Panc1 (cell line): ENCODE measurements around the gene MACROD2. TPM values are rescaled to one million over a fixed set of nuclear protein-coding genes. Genes with fewer than 3 reads are reported as not detected.

Experiments
- ATAC-seq: fragments of 200-7000 bp; cut with Tn5 transposase; 2 replicates; pipeline ENCODE4 v1.9.1; 2020; ENCODE audit warnings: mild to moderate bottlenecking, moderate library complexity
- BruUV-seq: library from RNA; stranded (reverse); fragments of 400-500 nt; replicated peaks from 2 replicates; lab custom pipeline; 2021; lab: Mats Ljungman, UMichigan
- CTCF ChIA-PET: fragments of 300-600 bp; sonication (Branson Sonifier 250); formaldehyde crosslinking; loops from one replicate; lab custom pipeline; 2022; ENCODE audit warnings: antibody characterized with exemption; lab: Charles Lee
- POLR2A ChIA-PET: fragments of 300-600 bp; sonication (Branson Sonifier 250); formaldehyde crosslinking; loops from one replicate; lab custom pipeline; 2022; ENCODE audit warnings: antibody characterized with exemption; lab: Charles Lee
- DNase-seq: peaks from one replicate; pipeline ENCODE4 v3.0.0-alpha.2; 2010; ENCODE audit warnings: low read depth, low spot score
- H3K27ac ChIP-seq: 2 replicates; pipeline ENCODE4 v1.5.1; 2011; ENCODE audit warnings: mild to moderate bottlenecking, low read length, inconsistent platforms
- H3K27me3 ChIP-seq: fragments of 200-500 bp; sonication (Bioruptor generic); 2 replicates; pipeline ENCODE4 v1.6.0; 2014; ENCODE audit warnings: low read length, inconsistent platforms; ENCODE audit not compliant: control insufficient read depth, insufficient read depth
- H3K36me3 ChIP-seq: fragments of 200-500 bp; sonication (Bioruptor generic); 2 replicates; pipeline ENCODE4 v1.5.1; 2014; ENCODE audit warnings: inconsistent platforms, mild to moderate bottlenecking, low read length, moderate library complexity; ENCODE audit not compliant: control insufficient read depth, insufficient read depth
- H3K4me1 ChIP-seq: 2 replicates; pipeline ENCODE4 v1.5.1; 2011; ENCODE audit warnings: inconsistent platforms, mild to moderate bottlenecking, low read length, moderate library complexity; ENCODE audit not compliant: control insufficient read depth, insufficient read depth
- H3K4me3 ChIP-seq, 2 experiments: 2 replicates each; pipeline ENCODE4 v1.5.1; 2011 to 2012; ENCODE audit warnings: low read depth in 2 of 2, low read length in 2 of 2, mild to moderate bottlenecking in 2 of 2, inconsistent platforms in 1 of 2, moderate library complexity in 1 of 2
- H3K9me3 ChIP-seq: fragments of 200-500 bp; sonication (Bioruptor generic); 2 replicates; pipeline ENCODE4 v1.5.1; 2014; ENCODE audit warnings: low read depth, mild to moderate bottlenecking, inconsistent platforms, low read length, moderate library complexity; ENCODE audit not compliant: control insufficient read depth, insufficient read depth
- POLR2AphosphoS5 ChIP-seq: IDR thresholded peaks from 2 replicates; pipeline ENCODE4 v1.6.1; 2012; ENCODE audit warnings: mild to moderate bottlenecking, low read depth, low read length, moderate library complexity
- SIN3A ChIP-seq: IDR thresholded peaks from 2 replicates; pipeline ENCODE4 v1.6.1; 2012; ENCODE audit warnings: low read depth, mild to moderate bottlenecking, low read length, moderate library complexity, borderline replicate concordance; ENCODE audit not compliant: insufficient read depth
- TCF7L2 ChIP-seq: IDR thresholded peaks from 2 replicates; pipeline ENCODE4 v1.6.1; 2011; ENCODE audit warnings: mild to moderate bottlenecking, low read depth, low read length, inconsistent platforms
- in situ Hi-C: cut with HindIII; loops from 2 replicates; pipeline ENCODE4 v1.10.0; 2016; ENCODE audit warnings: low sequenced_read_pairs, low pct_unique_long_range_greater_than_20kb
- intact Hi-C: fragments of 100-400 bp; cut with micrococcal nuclease; formaldehyde crosslinking; loops from one replicate; pipeline ENCODE4 v1.10.0; 2022; ENCODE audit not compliant: unreplicated experiment
- total RNA-seq: library from RNA; stranded (reverse); gene quantifications from one replicate; pipeline ENCODE4 v1.2.1, GENCODE V29; 2021; ENCODE audit not compliant: unreplicated experiment
- TF ChIP-seq, protein P1 (sequence below), 2 experiments: IDR thresholded peaks; 2 replicates each; pipeline ENCODE4 v1.6.1; 2011 to 2012; ENCODE audit warnings: low read depth in 2 of 2, control low read depth in 1 of 2, low read length in 1 of 2, mild to moderate bottlenecking in 1 of 2, moderate library complexity in 1 of 2; ENCODE audit not compliant: insufficient read depth in 1 of 2
- TF ChIP-seq, protein P2 (sequence below): fragments of 450-650 bp; IDR thresholded peaks from 2 replicates; pipeline ENCODE4 v1.5.1; 2017; ENCODE audit warnings: mild to moderate bottlenecking

The MACROD2 gene
- total RNA-seq, 1 experiment from 2014 or later = 1.2 TPM

DNA sequence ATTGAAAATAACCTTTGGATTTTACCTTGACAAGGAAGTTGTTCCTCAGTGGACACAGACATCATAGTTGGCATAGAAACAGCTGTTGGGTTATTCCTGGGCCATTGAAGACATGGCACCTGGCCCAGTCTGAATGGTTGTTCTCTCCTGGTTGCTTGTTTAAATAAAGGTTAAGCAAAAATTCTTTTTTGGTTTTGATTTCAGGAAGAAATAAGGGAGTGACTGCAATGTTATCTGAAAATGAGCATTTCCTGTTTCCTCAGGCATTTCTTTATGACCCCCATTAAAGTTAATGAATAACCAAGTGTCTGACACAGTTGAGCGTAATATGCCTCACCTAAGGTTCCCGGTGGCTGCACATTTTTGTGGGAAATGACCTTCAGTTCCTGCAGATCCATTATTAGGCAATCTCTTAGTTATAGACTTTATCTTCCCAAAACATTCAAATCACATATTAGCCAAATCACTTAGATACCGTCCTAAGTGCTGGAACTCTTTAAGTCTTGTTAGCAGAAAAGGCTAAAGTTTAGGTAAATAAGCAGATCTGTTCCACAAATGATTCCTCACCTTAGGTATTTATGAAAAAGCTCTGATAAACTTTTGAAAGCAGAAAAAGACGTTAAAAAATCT is 990.8 kb downstream of the MACROD2 start:
- no peak overlapping the region for H3K4me3 ChIP-seq
- TF ChIP-seq POLR2AphosphoS5 (no peak), SIN3A (no peak), TCF7L2 (no peak)
- TF ChIP-seq, protein P1, sequence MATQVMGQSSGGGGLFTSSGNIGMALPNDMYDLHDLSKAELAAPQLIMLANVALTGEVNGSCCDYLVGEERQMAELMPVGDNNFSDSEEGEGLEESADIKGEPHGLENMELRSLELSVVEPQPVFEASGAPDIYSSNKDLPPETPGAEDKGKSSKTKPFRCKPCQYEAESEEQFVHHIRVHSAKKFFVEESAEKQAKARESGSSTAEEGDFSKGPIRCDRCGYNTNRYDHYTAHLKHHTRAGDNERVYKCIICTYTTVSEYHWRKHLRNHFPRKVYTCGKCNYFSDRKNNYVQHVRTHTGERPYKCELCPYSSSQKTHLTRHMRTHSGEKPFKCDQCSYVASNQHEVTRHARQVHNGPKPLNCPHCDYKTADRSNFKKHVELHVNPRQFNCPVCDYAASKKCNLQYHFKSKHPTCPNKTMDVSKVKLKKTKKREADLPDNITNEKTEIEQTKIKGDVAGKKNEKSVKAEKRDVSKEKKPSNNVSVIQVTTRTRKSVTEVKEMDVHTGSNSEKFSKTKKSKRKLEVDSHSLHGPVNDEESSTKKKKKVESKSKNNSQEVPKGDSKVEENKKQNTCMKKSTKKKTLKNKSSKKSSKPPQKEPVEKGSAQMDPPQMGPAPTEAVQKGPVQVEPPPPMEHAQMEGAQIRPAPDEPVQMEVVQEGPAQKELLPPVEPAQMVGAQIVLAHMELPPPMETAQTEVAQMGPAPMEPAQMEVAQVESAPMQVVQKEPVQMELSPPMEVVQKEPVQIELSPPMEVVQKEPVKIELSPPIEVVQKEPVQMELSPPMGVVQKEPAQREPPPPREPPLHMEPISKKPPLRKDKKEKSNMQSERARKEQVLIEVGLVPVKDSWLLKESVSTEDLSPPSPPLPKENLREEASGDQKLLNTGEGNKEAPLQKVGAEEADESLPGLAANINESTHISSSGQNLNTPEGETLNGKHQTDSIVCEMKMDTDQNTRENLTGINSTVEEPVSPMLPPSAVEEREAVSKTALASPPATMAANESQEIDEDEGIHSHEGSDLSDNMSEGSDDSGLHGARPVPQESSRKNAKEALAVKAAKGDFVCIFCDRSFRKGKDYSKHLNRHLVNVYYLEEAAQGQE (IDR thresholded peaks at IDR 0.05; ENCODE audit: insufficient read depth in 1 of 2, low read depth in 2 of 2, low read length in 1 of 2) = no peak
- TF ChIP-seq, protein P2, sequence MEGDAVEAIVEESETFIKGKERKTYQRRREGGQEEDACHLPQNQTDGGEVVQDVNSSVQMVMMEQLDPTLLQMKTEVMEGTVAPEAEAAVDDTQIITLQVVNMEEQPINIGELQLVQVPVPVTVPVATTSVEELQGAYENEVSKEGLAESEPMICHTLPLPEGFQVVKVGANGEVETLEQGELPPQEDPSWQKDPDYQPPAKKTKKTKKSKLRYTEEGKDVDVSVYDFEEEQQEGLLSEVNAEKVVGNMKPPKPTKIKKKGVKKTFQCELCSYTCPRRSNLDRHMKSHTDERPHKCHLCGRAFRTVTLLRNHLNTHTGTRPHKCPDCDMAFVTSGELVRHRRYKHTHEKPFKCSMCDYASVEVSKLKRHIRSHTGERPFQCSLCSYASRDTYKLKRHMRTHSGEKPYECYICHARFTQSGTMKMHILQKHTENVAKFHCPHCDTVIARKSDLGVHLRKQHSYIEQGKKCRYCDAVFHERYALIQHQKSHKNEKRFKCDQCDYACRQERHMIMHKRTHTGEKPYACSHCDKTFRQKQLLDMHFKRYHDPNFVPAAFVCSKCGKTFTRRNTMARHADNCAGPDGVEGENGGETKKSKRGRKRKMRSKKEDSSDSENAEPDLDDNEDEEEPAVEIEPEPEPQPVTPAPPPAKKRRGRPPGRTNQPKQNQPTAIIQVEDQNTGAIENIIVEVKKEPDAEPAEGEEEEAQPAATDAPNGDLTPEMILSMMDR = no peak
- ChIA-PET POLR2A (no interaction called here), CTCF (no interaction called here)
- no TSS peak for BruUV-seq
- ATAC-seq = no peak
- H3K27me3 ChIP-seq = no peaks in the 10 kb centered on the region
- H3K36me3 ChIP-seq = no peaks in the 10 kb centered on the region
- H3K9me3 ChIP-seq = no peaks in the 10 kb centered on the region
- H3K27ac ChIP-seq = no peak overlapping the region
- in situ Hi-C loops (no loop called here), intact Hi-C loops (no loop called here)
- H3K4me1 ChIP-seq = no peaks in the 10 kb centered on the region
- DNase-seq = no peak

- Histone ChIP-seq H3K4me3 (no peak overlapping the region), H3K9me3 (no peaks in the 10 kb centered on the region), H3K27me3 (no peaks in the 10 kb centered on the region), H3K4me1 (no peaks in the 10 kb centered on the region), H3K27ac (no peak overlapping the region), H3K36me3 (no peaks in the 10 kb centered on the region)
- no peak for DNase-seq
- BruUV-seq = no TSS peak
- TF ChIP-seq TCF7L2 (no peak), POLR2AphosphoS5 (no peak), SIN3A (no peak)
- TF ChIP-seq, protein P1 (IDR thresholded peaks at IDR 0.05; ENCODE audit: insufficient read depth in 1 of 2, low read depth in 2 of 2, low read length in 1 of 2) = no peak
- TF ChIP-seq, protein P2 = no peak
- CTCF ChIA-PET = no interaction called here
- POLR2A ChIA-PET = no interaction called here
- in situ Hi-C loops = no loop called here
- intact Hi-C loops = no loop called here
- no peak for ATAC-seq
Observed at GRCh38 chr20:14986656-14987055, 991.3 kb downstream of the MACROD2 start.
